ENCODE measurements around the gene CYP4F3. TPM values are rescaled to one million over a fixed set of nuclear protein-coding genes. Genes with fewer than 3 reads are reported as not detected.

Gene CYP4F3
- total RNA-seq, 1 experiment from 2014 or later, result not detected

DNA sequence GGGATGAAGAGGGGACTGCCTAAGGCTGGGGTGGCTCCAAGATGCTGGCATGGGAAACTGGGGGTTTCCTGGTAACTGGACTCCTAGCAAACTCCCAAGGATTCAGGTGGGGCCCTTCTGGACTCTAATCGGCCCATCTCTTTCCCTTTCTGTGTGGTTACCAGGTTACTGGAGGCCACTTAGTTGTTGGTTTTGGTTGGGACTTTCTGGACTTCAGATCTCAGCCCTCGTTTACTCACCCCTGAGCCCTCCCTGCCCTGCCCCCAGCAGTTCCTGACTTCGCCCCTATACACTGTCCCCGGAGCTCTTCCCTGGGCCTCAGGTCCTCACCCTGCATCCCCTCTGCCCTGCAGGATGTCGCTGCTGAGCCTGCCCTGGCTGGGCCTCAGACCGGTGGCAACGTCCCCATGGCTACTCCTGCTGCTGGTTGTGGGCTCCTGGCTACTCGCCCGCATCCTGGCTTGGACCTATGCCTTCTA is 32.5 kb downstream of the CYP4F3 start:
- no peak overlapping the region for H4K91ac ChIP-seq (ENCODE audit: insufficient read length, low read depth, low read length)
- no CpG with 5 or more reads among the region's 9 CpGs for WGBS (ENCODE audit: extremely low coverage, insufficient read length, low lambda C conversion rate)
- H2BK5ac ChIP-seq (ENCODE audit: insufficient read length, low read length), result no peak overlapping the region
- H3K9ac ChIP-seq (ENCODE audit: extremely low read depth, insufficient read length, low read length), result no peak overlapping the region
- no peak overlapping the region for H3K4ac ChIP-seq (ENCODE audit: low read depth, low read length)
- H4K5ac ChIP-seq (ENCODE audit: insufficient read length, low read depth, low read length), result no peak overlapping the region
- H3K27ac ChIP-seq (ENCODE audit: insufficient read length, low read depth, low read length), result no peak overlapping the region
- no peak overlapping the region for H2BK12ac ChIP-seq (ENCODE audit: insufficient read length, low read depth, low read length)
- peaks cover 9 to 18% (median 14%) of the 10 kb centered on the region in 3 experiments; a peak in 6 of 7 replicates for H3K36me3 Mint-ChIP-seq (ENCODE audit: insufficient read depth in 1 of 3, low read depth in 3 of 3)
- no peak for DNase-seq
- H3K23me2 ChIP-seq (ENCODE audit: insufficient read length, low read depth, low read length, poor library complexity, severe bottlenecking), result no peaks in the 10 kb centered on the region
- H3K27ac Mint-ChIP-seq, result no peak overlapping the region
- H3K4me3 Mint-ChIP-seq, result no peak overlapping the region
- no peak overlapping the region for H3K14ac ChIP-seq (ENCODE audit: insufficient read depth, low read length)
- H2BK120ac ChIP-seq (ENCODE audit: low read depth, low read length, poor library complexity, severe bottlenecking), result no peak overlapping the region
- no peaks in the 10 kb centered on the region for H3K4me1 Mint-ChIP-seq
- H3K9me3 ChIP-seq (ENCODE audit: control insufficient read depth, low read depth, low read length), result peaks cover 83% of the 10 kb centered on the region
- H4K20me1 ChIP-seq (ENCODE audit: control insufficient read depth, insufficient read depth, insufficient read length), result no peaks in the 10 kb centered on the region
- no peak overlapping the region for H2BK15ac ChIP-seq (ENCODE audit: low read depth, low read length)
- H3K4me1 ChIP-seq (ENCODE audit: insufficient read depth, low read length), result no peaks in the 10 kb centered on the region
- peaks cover 63 to 70% of the 10 kb centered on the region in 2 experiments for H3K9me3 Mint-ChIP-seq
- no peak overlapping the region for H3K56ac ChIP-seq (ENCODE audit: insufficient read length, low read depth, low read length)
- no peak overlapping the region for H2AFZ ChIP-seq (ENCODE audit: low read length)
- no peaks in the 10 kb centered on the region for H3K79me1 ChIP-seq (ENCODE audit: insufficient read depth, low read depth, low read length, poor library complexity, severe bottlenecking)
- H3K18ac ChIP-seq (ENCODE audit: insufficient read length, low read depth, low read length), result no peak overlapping the region
- TF ChIP-seq, protein P1, sequence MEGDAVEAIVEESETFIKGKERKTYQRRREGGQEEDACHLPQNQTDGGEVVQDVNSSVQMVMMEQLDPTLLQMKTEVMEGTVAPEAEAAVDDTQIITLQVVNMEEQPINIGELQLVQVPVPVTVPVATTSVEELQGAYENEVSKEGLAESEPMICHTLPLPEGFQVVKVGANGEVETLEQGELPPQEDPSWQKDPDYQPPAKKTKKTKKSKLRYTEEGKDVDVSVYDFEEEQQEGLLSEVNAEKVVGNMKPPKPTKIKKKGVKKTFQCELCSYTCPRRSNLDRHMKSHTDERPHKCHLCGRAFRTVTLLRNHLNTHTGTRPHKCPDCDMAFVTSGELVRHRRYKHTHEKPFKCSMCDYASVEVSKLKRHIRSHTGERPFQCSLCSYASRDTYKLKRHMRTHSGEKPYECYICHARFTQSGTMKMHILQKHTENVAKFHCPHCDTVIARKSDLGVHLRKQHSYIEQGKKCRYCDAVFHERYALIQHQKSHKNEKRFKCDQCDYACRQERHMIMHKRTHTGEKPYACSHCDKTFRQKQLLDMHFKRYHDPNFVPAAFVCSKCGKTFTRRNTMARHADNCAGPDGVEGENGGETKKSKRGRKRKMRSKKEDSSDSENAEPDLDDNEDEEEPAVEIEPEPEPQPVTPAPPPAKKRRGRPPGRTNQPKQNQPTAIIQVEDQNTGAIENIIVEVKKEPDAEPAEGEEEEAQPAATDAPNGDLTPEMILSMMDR (conservative IDR thresholded peaks at IDR 0.05), result no peak
- no peak overlapping the region for H3K23ac ChIP-seq (ENCODE audit: insufficient read length, low read depth, low read length)
- H3K27me3 Mint-ChIP-seq (ENCODE audit: low read depth), result peaks cover 1% of the 10 kb centered on the region
- no peak overlapping the region for H2BK20ac ChIP-seq (ENCODE audit: low read depth, low read length, poor library complexity, severe bottlenecking)
- no peaks in the 10 kb centered on the region for H3K27me3 ChIP-seq (ENCODE audit: insufficient read depth, low read length)
- H3K79me2 ChIP-seq (ENCODE audit: insufficient read depth, low read length), result no peaks in the 10 kb centered on the region
- no peak overlapping the region for H4K8ac ChIP-seq (replicated peaks; ENCODE audit: insufficient read length, low read depth, low read length)
- H2AK5ac ChIP-seq (ENCODE audit: insufficient read length, low read length), result no peak overlapping the region
- no peak overlapping the region for H3T11ph ChIP-seq (ENCODE audit: low read length)
- no peak overlapping the region for H3K4me2 ChIP-seq (ENCODE audit: insufficient read depth, insufficient read length, low read length)

Measured in H9 (cell line).